Daoy (cell line): ENCODE data around the gene GSE1. TPM values are rescaled to one million over a fixed set of nuclear protein-coding genes. Genes with fewer than 3 reads are reported as not detected.
A peak's percentile ranks its signal among the peaks of the same experiment; 100 is the strongest.

Source experiments
- DNase-seq: peaks from one replicate; pipeline ENCODE4 v3.0.0-alpha.2; 2015; ENCODE audit warnings: low read depth
- total RNA-seq: library from RNA; depleted of rRNA; stranded (reverse); fragments of >200 nt; shearing (Covaris generic); gene quantifications from 2 replicates; pipeline ENCODE4 v1.2.3, GENCODE V29; 2014

GSE1 gene
- total RNA-seq, 1 experiment from 2014 or later: 9.3 TPM

DNA sequence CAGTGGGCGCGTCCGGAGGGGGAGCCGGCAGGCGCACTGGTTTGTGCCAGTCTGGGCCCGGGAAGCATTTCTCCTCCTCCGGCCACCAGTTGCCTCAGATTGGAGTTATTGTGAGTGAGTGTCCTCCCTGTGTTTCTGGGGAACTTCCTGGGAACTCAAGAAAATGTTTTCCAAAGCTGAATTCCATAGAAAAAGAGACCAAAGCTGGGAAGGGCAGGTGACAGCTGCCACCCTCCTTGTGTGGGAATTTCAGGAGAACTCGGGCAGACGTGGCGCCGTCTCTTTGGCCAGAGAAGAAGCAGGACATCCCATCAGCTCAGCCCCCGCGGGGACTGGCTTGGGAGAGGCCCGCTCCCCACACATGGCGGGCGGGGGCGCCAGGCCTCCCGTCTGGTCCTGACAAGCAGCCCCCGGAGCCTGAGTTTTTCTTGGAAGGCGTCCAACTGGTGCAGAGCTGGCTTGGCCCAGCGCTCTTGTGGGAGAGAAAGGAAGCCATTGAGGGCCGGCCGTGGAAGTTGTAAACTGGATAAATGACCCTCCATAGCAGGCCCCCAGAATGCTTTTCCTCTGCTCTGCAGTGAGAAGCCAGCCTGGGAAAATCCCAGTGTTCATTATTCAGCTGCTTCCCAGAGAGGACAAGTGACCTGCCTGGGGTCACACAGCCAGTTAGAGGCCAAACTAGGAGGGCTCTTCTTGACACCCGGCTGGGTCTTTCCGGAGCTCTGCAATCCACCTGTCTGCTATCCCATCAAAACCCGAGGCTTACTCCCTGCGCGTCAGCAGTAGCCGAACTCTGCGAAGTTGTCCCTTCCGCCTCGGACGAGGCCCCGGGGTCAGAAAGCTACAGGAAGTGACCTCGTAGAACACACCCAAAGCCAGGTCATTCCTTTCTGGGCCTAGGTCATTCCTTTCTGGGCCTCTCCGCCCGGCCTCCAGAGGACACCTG, 39.2 kb upstream of the GSE1 start:
- DNase-seq: peak; percentile 78

DNA sequence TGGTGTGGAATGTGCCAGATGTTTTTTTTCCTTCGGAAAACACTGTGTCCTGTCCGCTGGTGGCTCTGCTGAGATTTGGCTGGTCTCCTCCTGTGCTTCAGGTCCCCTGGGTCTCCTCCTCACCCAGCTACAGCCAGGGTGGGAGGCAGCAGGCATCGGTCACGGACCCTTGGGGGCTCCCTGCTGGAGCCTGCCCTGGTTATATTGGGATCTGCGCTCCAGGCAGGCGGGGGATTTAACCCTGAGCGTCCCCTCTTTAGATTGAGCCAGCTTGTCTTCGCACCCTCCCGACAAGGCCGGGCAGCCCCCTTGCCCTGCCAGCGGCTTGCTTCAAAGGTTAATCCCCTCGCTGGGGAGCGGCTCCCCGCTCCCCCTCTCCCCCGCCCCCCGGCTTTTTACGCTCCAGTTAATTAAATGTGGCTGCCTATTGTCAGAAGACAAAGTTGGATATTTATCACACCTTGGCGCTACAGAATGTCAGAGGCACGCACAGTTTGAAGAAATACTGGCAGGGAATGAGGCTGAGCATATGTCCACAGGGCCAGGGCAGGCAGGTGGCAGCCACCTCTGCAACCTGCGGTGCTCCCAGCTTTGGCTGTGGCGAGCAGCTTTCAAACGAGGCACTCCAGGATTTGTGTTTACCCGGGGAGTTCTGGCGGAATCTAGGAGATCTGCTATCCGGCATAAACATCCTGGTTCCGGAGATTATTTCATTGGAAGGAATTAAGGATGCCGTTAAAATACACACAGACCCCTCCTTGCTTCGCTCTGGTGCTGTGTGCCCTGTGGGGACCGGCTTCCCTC, 38.2 kb upstream of the GSE1 start:
- DNase-seq: no peak

DNA sequence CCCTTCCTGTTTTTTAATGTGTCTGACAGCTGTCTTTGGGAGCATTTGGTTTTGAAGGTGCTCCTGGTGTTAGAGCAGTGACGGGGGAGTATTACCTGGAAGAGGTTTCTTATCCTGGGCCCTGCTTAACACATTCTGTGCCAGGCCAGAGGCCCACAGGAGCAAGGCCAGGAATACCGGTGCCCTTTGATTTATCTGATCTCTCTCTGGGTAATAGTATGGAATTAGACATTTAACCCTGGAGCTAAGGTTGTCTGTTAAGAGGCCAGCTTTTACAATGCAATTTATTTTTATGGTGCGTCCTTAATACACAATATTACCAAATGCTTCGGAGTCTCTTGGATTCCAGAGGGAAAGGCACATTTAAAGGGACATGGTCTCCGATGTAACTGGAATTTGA, 37.2 kb upstream of the GSE1 start:
- DNase-seq: no peak

DNA sequence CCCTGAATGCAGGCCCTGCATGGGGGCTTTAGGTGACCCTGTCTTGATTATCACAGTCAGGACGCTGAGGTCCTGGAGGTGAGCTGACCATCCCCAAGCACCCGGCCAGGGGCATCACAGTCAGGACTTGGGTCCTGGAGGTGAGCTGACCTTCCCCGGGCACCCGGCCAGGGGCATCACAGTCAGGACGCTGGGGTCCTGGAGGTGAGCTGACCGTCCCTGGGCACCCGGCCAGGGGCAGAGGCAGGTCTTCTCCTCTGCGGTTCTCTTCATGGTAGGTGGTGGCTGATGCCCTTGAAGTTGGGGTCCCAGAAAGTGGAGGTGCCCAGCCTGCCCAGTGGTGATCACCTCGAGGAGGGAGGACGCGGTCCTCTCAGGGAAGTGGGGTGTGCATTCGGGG, 36.2 kb upstream of the GSE1 start:
- DNase-seq: no peak

- no peak for DNase-seq
These were observed 35.1 kb upstream of the GSE1 start for GRCh38 chr16:85577899-85578598.

GRCh38 chr16:85578599-85578948, 34.5 kb upstream of the GSE1 start:
- DNase-seq: no peak

GRCh38 chr16:85579191-85579590, 33.9 kb upstream of the GSE1 start:
- no peak for DNase-seq

DNA sequence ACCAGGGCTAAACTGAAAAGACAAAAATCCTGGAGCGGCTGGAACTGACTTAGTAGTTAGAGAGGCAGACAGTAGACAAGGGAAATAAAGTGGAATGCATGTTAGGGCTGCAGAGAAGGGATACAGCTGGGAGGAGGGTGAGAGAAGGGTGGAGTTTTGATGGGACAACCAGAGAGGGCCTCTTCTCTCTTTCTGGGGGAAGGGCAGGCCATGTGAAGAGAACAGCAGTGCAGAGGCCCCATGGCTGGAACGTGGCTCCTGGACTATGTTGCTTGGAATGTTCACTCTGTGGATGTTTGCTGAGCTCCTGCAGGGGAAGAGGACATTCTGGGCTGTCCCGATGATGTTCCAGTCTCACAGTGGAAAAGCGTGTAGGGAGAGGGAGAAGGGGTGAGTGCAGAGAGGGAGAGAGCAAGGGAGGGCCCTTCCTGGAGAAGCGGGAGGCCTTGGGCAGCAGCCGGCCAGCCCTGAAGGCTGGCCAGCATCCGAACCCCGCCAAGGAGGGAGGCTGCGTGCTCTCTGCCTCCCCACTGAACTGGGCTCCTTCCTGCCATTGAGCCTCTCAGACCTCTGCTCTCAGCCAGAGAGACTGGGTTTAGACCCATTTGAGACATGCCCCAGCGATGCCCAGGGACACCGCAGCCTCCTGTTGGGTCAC, 33.1 kb upstream of the GSE1 start:
- no peak for DNase-seq

DNA sequence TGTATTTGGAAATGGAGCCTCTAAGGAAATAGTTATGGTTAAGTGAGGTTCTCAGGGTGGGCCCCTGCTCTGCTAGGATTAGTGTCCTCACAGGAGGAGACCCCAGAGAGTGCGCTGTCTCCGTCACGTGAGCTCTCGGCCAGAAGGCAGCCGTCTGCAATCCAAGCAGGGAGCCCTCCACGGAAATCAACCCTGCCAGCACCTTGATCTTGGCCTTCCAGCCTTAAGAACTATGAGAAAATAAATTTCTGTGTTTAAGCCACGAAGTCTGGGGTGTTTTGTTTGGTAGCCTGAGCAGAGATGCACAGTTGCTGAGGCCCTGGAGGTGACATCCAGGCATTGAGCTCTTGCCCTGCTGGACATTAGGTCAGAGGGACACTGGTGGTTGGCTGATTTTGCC, 32.4 kb upstream of the GSE1 start:
- no peak for DNase-seq

DNA sequence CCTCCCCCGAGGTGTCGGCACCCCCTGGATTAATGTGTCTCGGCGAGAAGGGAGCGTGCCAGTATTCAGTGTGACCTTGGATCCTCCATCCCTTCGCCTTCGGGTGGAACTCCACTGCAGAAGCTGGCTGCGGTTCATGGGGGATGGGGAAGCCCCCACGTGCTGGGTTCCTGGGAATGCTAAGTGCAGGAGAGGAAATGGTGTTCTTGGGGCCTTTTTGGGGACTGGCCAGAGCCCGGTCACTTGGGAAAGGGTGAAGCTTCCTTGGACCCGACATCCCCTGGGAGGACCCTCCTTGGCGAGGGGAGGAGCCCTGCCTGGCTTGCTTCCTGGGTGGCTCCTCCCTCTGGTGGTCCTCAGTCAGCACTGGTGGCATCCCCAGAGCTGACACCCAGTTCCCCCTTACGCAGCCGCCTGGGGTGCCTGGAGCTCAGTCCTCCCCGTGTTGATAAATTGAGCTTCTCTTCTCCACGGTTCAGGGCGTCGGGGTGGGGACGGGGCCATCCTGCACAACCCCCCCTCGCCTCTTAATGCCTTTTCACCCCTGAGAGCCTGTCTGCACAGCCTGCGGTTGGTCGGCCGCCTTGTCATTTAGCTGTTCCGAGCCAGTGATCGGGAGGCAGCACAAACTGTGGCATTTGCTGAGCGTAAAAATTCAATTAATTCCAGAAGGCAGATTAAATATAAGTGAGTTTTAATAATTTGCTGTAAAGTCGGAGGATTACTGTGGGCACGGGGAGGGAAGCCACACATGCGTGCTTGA, 30.7 kb upstream of the GSE1 start:
- peak; percentile 28 for DNase-seq

GRCh38 chr16:85583491-85584181, 29.5 kb upstream of the GSE1 start:
- DNase-seq: peak; percentile 86

DNA sequence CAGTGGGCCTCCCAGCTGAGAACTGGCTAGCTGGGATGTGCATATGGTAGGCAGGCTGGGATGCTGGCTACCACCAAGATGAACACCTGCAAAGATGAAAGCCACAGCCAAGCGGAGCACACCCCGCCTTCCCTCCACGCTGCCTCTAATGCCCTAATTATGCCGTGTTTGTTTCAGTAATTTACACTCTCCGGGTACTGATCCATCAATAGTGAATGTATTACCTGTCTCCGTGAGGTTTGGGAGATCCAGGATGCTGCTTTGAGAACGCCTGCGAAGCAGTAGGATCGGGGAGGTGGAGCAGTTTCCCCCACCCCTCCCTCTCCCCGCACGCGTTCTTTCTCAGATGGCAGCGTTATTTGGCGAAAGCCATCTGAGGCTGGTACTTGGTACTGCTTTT, 28.9 kb upstream of the GSE1 start:
- no peak for DNase-seq

GRCh38 chr16:85584819-85585282, 28.3 kb upstream of the GSE1 start:
- DNase-seq: no peak

DNA sequence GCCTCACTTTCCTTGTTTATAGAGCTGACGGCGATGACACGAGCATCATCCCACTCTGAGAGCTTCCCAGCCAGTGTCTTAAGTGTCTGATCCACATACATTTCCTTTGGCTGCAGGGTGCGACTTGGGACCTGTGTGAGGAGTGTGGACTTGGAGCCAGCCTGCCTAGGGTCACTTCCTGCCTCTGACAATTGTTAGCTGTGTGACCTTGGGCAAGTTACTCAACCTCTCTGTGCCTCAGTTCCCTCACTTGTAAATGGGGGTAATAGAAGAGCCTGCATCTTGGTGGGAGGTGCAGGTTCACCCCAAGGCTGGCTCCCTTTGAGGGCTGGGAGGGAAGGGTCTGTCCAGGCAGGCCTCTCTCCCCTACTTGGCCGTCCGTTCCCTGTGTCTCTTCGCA, 27.4 kb upstream of the GSE1 start:
- no peak for DNase-seq

DNA sequence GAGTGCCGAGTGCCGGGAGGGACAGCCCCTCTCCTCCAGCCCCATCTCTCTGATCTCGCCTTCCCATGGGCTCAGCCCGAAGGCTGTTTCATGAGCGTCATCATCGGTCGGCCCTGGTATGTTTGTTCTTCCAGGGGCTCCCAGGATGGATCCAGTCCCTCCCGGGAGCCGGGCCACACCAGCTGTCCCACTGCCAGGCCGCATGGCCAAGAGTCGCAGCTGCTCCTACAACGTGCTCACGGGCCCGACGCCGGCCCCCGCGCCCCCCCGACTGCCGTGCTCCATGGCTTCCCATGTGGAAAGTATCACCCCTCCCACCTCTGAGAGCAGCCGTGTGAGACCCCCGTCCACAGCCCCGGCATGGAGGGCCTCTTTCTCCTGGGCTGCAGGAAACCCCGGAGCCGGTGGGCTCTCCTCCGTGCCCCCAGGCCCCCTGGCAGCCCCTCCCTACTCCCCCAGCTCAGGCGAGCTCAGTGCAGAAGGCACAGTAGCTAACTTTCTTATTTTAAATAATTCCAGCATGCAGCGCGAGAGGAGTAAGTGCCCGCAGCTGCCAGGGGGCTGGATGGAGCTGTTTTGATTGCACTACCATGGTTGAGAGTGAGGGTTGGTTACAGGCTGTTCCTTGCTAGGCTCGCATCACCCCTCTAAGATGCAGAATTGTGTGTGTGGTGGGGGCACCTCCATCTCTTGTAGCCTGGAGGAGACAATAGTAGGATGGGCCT, 26.6 kb upstream of the GSE1 start:
- DNase-seq: no peak

- DNase-seq: no peak
These were observed 25.2 kb upstream of the GSE1 start for GRCh38 chr16:85587762-85588556.

DNA sequence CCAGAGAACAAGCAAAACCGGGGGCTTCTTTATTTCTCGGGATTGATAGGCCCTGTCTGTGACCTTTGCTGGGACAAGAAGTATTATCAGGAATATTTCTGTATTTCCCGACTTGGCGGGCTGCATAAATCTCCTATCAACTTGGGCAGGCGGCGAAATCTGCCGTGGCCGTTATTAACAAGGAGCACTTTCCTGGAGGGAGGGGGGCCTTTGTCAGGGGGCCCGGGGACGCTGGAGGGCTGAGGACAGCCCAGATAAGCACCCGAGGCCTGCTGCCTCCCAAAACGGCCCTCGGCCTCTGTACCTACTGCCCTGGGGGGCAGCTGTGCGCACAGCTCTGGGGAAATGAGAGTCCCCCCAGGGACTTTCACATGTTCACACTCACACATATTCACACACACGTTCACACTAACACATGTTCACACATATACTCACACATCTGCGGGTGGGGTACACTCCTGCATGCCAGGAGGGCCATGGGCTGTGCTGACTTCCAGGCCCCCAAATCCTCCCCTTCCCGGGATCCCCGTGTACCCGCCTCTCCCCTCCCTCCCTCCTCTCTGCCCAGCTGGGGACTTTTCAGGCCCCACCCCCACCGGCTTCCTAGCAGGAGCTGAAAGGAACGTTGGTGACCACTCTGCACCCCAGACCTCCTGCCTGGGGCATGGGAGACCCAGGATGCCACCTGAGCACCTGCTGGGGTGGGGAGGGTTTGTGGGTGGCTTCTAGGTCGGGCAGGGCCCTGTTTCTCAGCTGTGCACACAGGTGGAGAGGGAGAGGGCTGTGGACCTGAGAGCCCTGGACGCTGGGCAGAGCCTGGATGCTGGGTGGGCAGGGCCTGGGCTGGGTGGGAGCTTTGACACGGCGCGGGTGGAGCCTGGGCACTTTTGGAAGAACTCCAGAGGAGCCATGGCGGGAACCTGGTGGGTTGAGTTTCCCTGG, 24.3 kb upstream of the GSE1 start:
- no peak for DNase-seq
